ENCODE measurements around the gene DCTN3.
A peak's percentile ranks its signal among the peaks of the same experiment; 100 is the strongest.

Gene DCTN3

DNA sequence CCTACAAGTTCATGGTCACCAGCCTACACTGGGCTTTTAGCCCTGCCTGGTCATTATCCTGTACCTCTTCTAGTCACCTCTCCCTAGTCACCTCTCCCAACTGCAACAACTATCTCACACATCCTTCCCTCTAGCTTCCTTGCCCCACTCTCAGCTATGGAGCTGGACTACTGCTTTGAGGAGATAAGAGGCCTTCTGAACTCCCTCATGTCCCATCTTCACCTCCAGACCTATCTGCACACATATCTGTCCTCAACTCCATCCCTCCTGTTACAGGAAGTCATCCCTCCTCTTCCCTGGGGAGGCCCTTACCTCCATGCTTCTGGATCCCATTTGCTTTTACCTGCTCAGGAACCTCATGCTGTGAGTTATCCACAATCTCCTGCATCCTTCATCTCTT lies 14.1 kb downstream of the DCTN3 start:
- H3K4me3 ChIP-seq (ENCODE audit: low read depth, low read length): no peak overlapping the region
- TF ChIP-seq, protein P1, sequence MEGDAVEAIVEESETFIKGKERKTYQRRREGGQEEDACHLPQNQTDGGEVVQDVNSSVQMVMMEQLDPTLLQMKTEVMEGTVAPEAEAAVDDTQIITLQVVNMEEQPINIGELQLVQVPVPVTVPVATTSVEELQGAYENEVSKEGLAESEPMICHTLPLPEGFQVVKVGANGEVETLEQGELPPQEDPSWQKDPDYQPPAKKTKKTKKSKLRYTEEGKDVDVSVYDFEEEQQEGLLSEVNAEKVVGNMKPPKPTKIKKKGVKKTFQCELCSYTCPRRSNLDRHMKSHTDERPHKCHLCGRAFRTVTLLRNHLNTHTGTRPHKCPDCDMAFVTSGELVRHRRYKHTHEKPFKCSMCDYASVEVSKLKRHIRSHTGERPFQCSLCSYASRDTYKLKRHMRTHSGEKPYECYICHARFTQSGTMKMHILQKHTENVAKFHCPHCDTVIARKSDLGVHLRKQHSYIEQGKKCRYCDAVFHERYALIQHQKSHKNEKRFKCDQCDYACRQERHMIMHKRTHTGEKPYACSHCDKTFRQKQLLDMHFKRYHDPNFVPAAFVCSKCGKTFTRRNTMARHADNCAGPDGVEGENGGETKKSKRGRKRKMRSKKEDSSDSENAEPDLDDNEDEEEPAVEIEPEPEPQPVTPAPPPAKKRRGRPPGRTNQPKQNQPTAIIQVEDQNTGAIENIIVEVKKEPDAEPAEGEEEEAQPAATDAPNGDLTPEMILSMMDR (IDR thresholded peaks at IDR 0.05; ENCODE audit: borderline replicate concordance, insufficient read depth, low read depth, low read length): no peak

DNA sequence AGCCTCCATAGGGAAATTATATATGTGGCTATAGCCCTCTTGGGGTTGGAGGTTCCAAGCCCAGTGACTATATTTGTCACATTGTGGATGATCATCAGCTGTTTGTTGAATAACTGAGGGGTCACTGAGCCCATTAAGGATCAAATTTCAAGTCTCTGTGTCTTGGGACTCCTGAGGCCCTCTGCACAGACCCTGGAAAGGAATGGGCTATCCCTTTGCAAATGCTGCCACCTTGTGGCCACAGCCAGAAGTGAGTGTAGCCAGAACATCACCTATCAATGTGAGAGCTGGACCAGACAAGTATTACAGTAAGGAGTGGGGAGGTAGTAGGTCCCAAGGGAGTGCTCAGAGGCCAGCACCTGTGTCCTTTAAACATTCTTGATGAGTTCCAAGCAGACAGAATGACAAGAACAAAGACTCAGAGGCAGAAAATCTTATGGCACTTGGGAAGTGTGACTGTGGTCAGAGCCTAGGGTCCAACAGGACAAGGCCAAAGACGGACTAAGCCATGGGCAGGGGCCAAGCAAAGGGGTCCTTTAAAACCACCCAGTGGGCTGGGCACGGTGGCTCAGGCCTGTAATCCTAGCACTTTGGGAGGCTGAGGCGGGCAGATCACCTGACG lies 16.6 kb downstream of the DCTN3 start:
- TF ChIP-seq, protein P1 (IDR thresholded peaks at IDR 0.05; ENCODE audit: borderline replicate concordance, insufficient read depth, low read depth, low read length): peak; percentile 84
- no peak overlapping the region for H3K4me3 ChIP-seq (ENCODE audit: low read depth, low read length)

DNA sequence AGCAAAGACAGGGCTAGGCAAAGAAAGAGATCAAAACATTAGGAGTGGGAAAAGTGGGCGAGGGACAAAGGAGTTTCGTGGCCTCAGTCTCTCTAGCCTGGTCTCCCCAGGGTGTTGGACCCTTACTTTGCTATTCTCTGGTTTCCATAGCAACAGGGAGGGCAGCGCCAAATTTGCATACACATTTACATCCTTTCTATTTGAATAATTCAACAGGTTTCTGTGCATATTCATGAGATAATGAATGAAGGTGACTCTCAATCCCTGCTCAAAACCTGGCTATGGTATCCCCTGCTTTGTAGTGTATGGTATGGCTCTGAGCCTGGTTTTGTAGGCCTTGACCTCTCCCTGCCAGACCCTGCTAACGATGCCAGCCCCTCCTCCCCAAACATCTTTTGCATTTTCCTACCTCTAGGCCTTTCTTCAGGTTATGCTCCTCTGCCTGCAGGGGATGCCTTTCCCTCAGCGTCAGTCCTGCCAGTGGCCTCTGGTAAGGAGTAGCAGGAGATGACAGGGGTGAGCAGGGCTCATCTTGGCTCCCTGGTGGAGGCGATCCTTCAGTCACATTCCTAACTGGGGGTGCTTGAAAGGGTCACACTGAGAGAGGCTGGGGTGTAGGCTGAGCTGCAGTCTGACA lies 18.2 kb downstream of the DCTN3 start:
- H3K4me3 ChIP-seq (ENCODE audit: low read depth, low read length): no peak overlapping the region
- TF ChIP-seq, protein P1 (IDR thresholded peaks at IDR 0.05; ENCODE audit: borderline replicate concordance, insufficient read depth, low read depth, low read length): no peak

- TF ChIP-seq, protein P1 (IDR thresholded peaks at IDR 0.05; ENCODE audit: borderline replicate concordance, insufficient read depth, low read depth, low read length): no peak
- H3K4me3 ChIP-seq (ENCODE audit: low read depth, low read length): no peak overlapping the region
These were observed 19.4 kb downstream of the DCTN3 start for GRCh38 chr9:34600908-34601307.

DNA sequence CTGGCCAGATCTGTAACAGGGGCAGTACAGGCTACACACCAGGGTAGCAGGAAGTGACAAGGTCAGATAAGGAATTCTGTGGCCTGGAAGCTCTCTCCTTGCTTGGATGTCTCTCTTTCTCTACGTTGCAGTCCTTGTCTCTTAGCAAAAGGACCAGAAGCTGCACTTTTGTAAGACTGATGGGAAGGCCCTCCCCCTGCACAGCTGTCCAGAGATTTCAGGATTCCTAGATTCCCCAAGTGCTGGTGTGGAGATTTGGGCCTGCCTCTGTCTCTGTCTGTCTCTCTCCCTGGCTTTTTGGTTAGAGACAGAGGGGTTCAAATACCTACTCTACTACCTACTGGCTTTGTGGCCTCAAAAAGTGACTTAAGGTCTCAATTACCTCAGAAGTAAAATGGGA lies 20.7 kb downstream of the DCTN3 start:
- TF ChIP-seq, protein P1 (IDR thresholded peaks at IDR 0.05; ENCODE audit: borderline replicate concordance, insufficient read depth, low read depth, low read length): no peak

DNA sequence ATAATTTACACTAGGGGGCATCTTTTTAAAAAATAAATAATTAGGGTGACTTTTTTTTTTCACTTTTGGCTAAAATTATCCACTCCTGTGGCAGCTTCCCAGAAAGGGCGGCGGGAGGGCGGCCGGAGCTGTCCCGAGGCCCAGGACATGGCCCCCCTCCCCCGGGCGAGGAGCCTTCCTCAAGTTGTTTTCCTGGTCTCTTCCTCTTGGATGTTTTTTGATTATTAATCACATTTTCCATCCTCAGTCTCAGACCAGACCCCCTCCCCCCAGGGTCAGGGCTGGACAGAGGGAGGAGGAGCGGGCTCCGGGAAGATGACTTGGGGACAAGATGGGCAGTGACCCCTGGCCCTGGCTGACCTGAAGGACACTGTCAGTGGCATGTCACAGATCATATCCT lies 26.1 kb downstream of the DCTN3 start:
- TF ChIP-seq, protein P1 (IDR thresholded peaks at IDR 0.05; ENCODE audit: borderline replicate concordance, insufficient read depth, low read depth, low read length): no peak
- no peak overlapping the region for H3K4me3 ChIP-seq (ENCODE audit: low read depth, low read length)

More for the DNA sequence above, 20.7 kb downstream of the DCTN3 start:
- no peak overlapping the region for H3K4me3 ChIP-seq (ENCODE audit: low read depth, low read length)

Measured in GM12875 (cell line).